Transverse colon (tissue), 4 donors: ENCODE measurements around the gene CSHL1. TPM values are rescaled to one million over a fixed set of nuclear protein-coding genes. Genes with fewer than 3 reads are reported as not detected.
"Not testable (repeated sequence)": the region's sequence is repeated elsewhere in the genome, so short reads cannot be mapped to it uniquely, and the experiment has no call there.

Experiments used
- DNase-seq: peaks from one replicate; pipeline ENCODE4 v3.0.0-alpha.2; 2019
- H3K27ac ChIP-seq, 4 donors: fragments of 200-600 bp; sonication (generic); 2 replicates each; pipeline ENCODE4 v1.5.1; 2016 to 2018; ENCODE audit warnings: inconsistent platforms in 4 of 4
- H3K27me3 ChIP-seq: fragments of 200-600 bp; sonication (generic); 2 replicates; pipeline ENCODE4 v1.5.1; 2017; ENCODE audit warnings: inconsistent platforms
- H3K36me3 ChIP-seq, 4 donors: fragments of 200-600 bp; sonication (generic); 2 replicates each; pipeline ENCODE4 v1.5.1; 2017 to 2019; ENCODE audit warnings: inconsistent platforms in 4 of 4
- H3K4me1 ChIP-seq, 4 donors: fragments of 200-600 bp; sonication (generic); 2 replicates each; pipeline ENCODE4 v1.5.1; 2017 to 2020; ENCODE audit warnings: inconsistent platforms in 4 of 4
- H3K4me3 ChIP-seq, 4 donors: fragments of 200-600 bp; sonication (generic); 1 replicate in 1 of 4; 2 replicates in 3 of 4; pipeline versions ENCODE4 v1.5.1 to v1.6.1; 2017 to 2019; ENCODE audit warnings: inconsistent platforms in 4 of 4
- H3K9me3 ChIP-seq, 2 donors: fragments of 200-600 bp; sonication (generic); 2 replicates each; pipeline ENCODE4 v1.5.1; 2017 to 2019; ENCODE audit warnings: inconsistent platforms in 2 of 2
- CTCF ChIP-seq, 5 experiments: fragments of 200-600 bp in 3 of 5; fragments of 450-650 bp in 2 of 5; sonication (generic) in 3 of 5; IDR thresholded peaks; 1 replicate in 2 of 5; 2 replicates in 3 of 5; pipeline ENCODE4 v1.5.1; 2016 to 2017; ENCODE audit warnings: antibody characterized with exemption in 5 of 5, inconsistent platforms in 3 of 5, mild to moderate bottlenecking in 2 of 5, moderate library complexity in 1 of 5
- POLR2A ChIP-seq: fragments of 450-650 bp; IDR thresholded peaks from one replicate; pipeline ENCODE4 v1.6.1; 2016; ENCODE audit warnings: antibody characterized with exemption, mild to moderate bottlenecking, moderate library complexity
- WGBS, 2 donors: methylation state at CpG; one replicate each; pipeline ENCODE4 v1.1.5; 2018; ENCODE audit warnings: low coverage in 1 of 2; 5-methylcytosine and 5-hydroxymethylcytosine counted together
- in situ Hi-C, 4 donors: fragments of 200-750 bp; cut with MboI; loops; one replicate each; pipeline versions ENCODE4 v1.15.0 to v1.15.1; 2017; ENCODE audit warnings: low sequenced_read_pairs in 3 of 4, low pct_ligation_motif_present in 1 of 4, low pct_unique_long_range_greater_than_20kb in 1 of 4
- intact Hi-C: fragments of 100-400 bp; cut with DNase I; formaldehyde crosslinking; loops from one replicate; pipeline ENCODE4 v1.15.1; 2023; ENCODE audit warnings: low total_unique reads
- total RNA-seq, 4 donors: library from RNA; depleted of rRNA; stranded (reverse); fragments of >200 nt; gene quantifications; one replicate each; pipeline ENCODE4 v1.1.0, GENCODE V29; 2016

The CSHL1 gene
- total RNA-seq, 4 donors from 2014 or later, result not detected

GRCh38 chr17:63892316-63893037 lies 18.6 kb downstream of the CSHL1 start:
- H3K4me1 ChIP-seq, H3K9me3 ChIP-seq, H3K27me3 ChIP-seq, in situ Hi-C loops, H3K4me3 ChIP-seq, intact Hi-C loops, DNase-seq, H3K36me3 ChIP-seq, H3K27ac ChIP-seq: not testable (repeated sequence)
- WGBS, 2 donors, result 67 to 76% methylated on average over 9 to 11 of the region's 11 CpGs

GRCh38 chr17:63889026-63889848 lies 21.8 kb downstream of the CSHL1 start:
- intact Hi-C loops, result not testable (repeated sequence)
- TF ChIP-seq CTCF (IDR thresholded peaks at IDR 0.05), result peak; percentile 17 to 43 (median 32)
- 19 to 20% methylated on average over 3 to 11 of the region's 13 CpGs for WGBS, 2 donors

GRCh38 chr17:63885119-63885518 lies 25.9 kb downstream of the CSHL1 start:
- 76 to 94% methylated on average over 3 to 8 of the region's 11 CpGs for WGBS, 2 donors
- intact Hi-C loops, H3K9me3 ChIP-seq, in situ Hi-C loops, H3K27me3 ChIP-seq, H3K4me1 ChIP-seq, H3K27ac ChIP-seq, H3K36me3 ChIP-seq, DNase-seq, H3K4me3 ChIP-seq: not testable (repeated sequence)

More at GRCh38 chr17:63889026-63889848, 21.8 kb downstream of the CSHL1 start:
- H3K27ac ChIP-seq, H3K9me3 ChIP-seq, H3K4me1 ChIP-seq, H3K27me3 ChIP-seq, H3K36me3 ChIP-seq, in situ Hi-C loops, H3K4me3 ChIP-seq, DNase-seq: not testable (repeated sequence)

GRCh38 chr17:63882626-63883126 lies 28.4 kb downstream of the CSHL1 start:
- H3K4me1 ChIP-seq, H3K36me3 ChIP-seq, H3K9me3 ChIP-seq, DNase-seq, H3K4me3 ChIP-seq, H3K27me3 ChIP-seq, in situ Hi-C loops, H3K27ac ChIP-seq, intact Hi-C loops: not testable (repeated sequence)
- 71% methylated on average over 9 of the region's 9 CpGs; no CpG with 5 or more reads in 1 of the 2 donors for WGBS, 2 donors

- TF ChIP-seq POLR2A (no peak), CTCF (IDR thresholded peaks at IDR 0.05) (peak; percentile 38 to 69 (median 55))
- intact Hi-C loops (no loop called here), in situ Hi-C loops (no loop called here)
- Histone ChIP-seq H3K27ac (no peak within 1 kb of the TSS), H3K36me3 (no peaks in the 10 kb centered on the region), H3K9me3 (no peaks in the 10 kb centered on the region), H3K4me1 (no peaks in the 10 kb centered on the region), H3K27me3 (no peaks in the 10 kb centered on the region), H3K4me3 (no peak within 1 kb of the TSS)
- DNase-seq, result peak; percentile 50
- 35 to 43% methylated on average over 2 to 14 of the region's 15 CpGs for WGBS, 2 donors
These were observed 29.0 kb downstream of the CSHL1 start, which contains the start of gene GH2 for GRCh38 chr17:63881935-63882601. GH2 (minus strand) TSS chr17:63881944; CDS start chr17:63881801, 143 bp downstream.

- in situ Hi-C loops, H3K27ac ChIP-seq, H3K27me3 ChIP-seq, intact Hi-C loops, H3K4me3 ChIP-seq, H3K36me3 ChIP-seq, DNase-seq, H3K4me1 ChIP-seq, H3K9me3 ChIP-seq: not testable (repeated sequence)
- WGBS, 2 donors, result 66% methylated on average over 11 of the region's 11 CpGs; no CpG with 5 or more reads in 1 of the 2 donors
These were observed 29.7 kb downstream of the CSHL1 start for GRCh38 chr17:63881337-63881736.
